ENCODE measurements around the gene GNB2.

Gene GNB2

DNA sequence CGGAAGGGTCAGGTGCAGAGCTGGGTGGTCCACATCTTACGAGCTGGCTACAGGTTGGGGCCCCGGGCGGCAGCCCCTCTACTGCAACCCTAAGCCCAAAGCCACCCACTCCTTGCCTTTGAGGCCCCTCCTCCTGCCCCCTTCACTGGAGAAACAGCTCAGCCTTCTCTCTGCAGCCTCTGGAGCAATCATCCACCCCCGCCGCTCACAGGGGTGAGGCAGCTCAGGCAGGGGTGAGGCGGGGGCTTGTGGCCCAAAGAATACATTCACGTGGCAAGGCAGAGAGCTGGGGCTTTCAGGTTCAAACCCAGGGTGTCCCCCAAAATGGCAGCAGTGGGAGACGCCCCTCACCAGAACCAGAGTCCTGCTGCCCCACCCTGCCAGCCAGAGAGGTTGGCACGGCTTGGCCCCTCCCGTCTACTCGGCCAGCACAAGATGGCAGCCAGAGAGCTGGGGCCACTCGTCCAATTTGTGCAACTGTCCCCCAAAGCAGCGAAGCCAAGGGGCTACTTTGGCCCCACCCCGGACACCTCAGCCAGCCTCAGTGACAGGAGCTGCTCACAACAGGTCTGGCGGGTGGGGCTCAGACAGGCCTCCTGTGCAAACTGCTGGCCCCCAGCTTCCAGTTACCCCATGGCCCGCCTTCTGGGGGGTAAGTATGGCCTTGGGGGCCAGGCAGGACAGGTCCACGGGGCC is 7.2 kb downstream of the GNB2 start:
- peak; percentile 40 for FAIRE-seq
- no peak for DNase-seq (ENCODE audit: low spot score)

DNA sequence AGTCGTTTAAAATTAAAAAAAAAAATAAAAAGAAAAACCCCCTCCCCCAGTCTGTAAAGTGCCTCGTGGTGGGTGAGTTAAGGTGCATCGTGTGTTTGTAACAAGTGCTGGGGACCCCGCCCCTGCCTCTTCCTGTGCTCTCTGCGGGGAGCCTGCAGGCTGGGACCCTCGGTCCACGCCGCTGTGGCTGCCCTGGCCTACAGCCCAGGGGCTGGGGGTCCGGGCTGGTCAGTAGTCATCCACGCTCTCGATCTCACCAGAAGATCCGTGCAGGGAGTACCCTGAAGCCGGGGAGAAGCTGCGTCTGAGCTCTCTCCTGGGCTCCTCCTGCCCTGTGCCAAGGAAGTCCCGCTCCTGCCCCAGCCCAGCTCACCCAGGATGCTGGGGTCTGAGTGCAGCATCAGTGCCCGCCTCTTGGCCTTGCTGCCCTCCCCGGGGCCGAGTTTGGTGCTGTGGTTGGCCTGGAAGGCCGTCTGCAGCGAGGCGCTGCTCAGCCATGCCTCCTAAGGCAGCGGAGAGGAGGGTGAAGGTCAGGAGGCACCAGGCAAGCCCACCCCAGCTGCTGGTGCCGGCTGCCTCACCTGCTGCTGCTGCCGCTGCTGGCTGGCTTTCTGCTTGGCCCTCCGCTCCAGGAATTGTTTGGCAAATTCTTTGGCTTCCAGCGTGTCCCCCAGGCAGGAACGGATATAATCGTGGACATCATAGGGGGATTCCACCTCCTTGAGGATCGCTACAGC is 8.1 kb downstream of the GNB2 start:
- FAIRE-seq (no peak), DNase-seq (ENCODE audit: low spot score) (no peak)

DNA sequence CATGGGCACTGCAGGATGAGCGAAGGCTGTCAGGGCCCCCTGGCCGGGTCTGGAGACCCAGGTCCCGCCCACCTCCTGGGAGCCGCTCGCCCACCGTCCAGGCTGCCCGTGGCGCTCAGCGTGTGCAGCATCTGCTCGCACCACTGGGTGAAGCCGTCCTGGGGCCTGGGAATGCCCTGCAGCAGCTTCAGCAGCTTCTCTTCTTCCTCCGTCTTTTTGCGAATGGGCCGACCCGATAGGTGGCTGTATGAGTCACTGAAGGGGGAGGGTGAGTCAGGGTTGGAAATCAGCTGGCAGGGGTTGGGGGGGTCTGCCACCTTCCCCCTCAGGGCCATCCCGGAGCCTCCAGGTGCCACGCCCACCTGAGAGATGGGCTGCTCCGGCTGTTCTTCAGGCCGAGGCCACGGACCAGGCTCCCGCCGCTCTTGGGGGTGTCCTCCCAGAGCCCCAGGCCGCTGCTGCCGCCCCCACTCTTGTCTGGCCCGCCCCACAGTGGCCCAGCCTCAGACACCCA is 8.7 kb downstream of the GNB2 start:
- FAIRE-seq (no peak), DNase-seq (ENCODE audit: low spot score) (no peak)

DNA sequence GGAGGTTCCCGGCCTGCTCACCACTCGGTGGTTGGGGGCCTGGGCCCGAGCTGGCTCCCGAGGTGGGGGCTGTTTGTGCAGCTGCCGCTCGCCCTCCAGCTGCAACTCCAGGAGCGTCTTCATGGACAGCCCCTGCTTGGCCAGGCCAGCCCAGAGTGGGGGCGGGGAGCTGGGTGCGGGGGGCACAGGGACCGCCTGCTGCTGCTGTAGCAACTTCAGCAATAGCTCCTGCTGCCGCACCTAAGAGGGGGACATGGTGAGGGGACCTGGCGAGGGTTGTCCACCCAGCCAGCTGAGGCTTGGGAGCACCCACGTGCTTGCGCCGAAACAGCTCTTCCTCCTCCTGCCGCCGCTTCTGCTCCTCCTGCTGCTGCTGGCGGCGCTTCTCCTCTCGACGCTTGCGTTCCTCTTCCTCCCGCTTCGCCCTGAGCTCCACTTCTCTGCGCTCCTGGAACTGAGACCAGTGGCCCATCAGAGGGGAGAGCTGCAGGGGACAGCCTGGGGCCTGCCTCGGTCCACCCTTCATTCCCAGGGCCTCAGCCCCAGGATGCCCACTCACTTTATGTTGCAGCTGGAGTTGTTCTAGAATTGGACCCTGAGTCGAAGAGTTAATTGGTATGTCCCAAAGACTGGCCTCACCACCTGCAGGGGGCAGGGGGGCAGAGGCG is 9.6 kb downstream of the GNB2 start:
- FAIRE-seq = no peak
- no peak for DNase-seq (ENCODE audit: low spot score)

DNA sequence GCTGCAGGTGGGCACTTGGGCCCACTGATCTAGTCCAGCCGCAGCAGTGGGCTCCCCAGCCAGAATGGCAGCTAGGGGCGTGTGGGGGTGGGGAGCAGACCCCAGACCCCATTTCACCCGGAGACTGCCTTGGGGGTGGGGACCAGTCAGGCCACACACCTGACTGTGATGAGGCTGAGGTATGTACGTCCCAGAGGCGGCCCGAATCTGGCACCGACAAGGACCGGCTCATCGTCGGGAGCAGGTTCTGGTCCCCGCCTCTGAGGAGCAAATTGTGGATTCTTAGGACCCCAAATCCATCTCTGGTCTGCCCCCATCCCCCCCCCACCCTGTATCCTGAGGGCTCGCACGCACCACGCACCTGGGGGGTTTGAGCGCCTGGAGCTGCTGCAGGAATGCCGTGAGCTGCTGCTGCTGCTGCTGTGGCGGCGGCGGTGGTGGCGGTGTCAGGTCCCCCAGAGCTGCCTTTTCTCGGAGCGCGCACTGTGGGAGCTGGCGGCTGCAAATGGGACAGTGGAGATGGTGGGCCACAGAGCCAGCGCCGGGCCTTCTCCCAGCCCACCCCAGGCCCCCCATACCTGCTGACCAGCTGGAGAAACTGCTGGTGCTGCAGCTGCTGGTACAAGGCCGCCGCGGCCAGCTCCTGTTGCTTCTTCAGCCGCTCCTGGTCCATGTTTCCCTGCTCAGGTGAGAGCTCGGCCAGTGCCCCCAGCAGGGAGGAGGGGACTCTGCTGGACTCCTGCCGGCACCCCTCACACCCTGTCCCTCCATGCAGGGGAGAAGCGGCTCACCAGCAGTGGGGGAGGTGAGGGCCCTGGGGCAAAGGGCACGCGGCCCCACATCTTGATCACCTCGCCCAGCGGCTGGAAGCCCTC is 10.4 kb downstream of the GNB2 start:
- DNase-seq (ENCODE audit: low spot score) (no peak), FAIRE-seq (no peak)

DNA sequence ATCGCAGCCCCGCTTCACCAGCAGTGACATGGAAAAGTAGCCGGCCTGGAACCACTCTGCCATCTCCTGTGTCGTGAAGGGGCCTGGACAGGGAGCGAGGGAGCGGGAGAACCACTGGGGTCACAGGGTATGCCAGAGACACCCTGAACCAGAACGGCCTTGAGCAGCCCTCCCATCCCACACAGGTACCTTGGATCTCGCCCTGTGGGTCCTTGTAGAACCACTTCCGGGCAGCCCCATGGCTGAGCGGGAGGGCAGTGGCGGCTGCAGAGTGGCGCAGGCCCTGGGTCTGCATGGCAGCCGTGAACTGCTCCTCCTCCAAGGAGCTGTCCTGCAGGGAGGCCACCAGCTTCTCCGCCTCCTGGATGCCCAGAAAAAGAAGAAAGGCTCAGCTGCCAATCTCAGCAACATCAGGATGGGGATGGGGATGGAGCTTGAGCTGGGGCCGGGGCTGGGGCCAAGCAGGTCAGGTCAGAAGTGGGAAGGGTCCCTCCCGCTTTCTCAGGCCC is 11.0 kb downstream of the GNB2 start:
- FAIRE-seq (no peak), DNase-seq (ENCODE audit: low spot score) (no peak)

DNA sequence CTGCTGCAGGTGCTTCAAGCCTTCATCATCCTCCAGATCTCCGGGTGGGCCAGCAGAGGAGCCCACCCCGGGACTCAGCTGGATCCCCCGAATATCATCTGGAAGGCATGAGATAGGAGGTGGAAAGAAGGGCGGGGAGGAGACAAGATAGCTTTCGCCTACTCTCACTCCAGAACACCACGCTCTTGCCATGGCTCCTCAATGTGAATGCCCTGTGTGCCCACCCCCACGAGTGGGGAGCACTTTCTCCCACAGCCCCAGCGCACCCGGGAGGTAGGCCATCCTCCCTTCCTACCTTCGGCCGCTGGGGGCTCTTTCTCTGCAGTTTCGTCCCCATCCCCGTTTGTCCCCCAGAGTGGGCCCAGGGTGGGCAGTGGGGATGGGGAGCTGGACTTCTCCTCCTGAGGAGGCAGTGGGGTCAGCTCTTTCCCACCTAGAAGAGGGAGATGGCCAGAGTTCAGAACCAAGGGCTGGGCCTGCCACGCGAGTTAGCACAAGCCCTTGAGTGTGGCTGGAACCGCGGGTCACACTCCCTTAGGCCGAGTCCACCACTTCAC is 11.6 kb downstream of the GNB2 start:
- DNase-seq (ENCODE audit: low spot score) (no peak), FAIRE-seq (no peak)

DNA sequence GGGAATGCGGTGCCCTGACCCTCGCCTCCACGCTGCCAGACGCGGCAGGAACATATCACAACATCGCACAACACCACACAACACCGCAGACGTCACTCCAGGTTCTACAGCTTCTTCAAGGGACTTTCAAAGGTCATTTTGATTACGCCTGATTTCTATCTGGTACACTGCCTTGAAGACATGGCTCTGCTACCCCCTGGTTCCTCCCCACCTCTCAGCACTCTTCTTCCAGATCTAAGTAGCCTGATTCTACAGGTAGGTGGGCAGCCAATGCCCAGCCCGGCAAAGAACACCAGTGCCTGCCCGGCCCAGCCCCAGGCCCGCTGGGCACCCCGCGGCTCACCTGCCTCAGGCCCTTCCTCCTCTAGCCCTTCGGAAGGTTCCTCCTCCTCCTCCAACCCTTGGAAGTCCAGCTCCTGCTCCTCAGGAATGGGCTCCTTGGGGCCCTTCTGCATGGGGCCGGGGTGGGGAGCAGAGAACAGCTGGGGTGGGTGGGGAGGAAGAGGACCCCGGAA is 12.1 kb downstream of the GNB2 start:
- DNase-seq (ENCODE audit: low spot score) (no peak), FAIRE-seq (no peak)

DNA sequence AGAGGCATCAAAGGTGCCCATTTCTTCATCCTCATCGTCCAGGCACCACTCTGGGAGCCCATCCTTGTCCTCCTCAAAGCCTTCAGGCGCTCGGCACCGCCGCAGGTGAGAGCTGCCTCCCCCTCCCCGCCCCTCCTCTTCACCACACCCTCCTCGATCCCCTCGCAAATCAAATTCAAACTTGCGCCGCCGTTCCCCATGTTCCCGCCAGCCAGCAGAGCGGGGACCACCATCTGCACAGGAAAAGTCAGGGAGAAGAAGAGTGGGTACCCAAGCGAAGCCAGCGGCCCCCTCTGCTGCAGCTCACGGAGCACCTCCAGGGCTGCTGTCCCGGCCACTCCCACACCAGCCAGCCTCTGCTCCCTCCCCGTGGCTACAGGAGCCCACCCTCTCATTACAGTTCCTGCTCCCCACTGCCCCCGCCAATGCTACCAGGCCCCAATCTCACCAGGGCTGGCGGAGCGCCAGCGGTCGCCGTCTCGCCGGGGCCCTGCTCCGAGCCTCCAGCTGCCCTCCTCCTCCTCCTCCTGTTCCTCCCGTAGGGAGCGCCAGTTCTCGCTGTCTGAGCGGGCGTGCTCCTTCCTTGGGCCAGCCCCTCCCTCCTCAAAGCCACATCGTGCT is 12.8 kb downstream of the GNB2 start:
- DNase-seq (ENCODE audit: low spot score) (no peak), FAIRE-seq (no peak)

DNA sequence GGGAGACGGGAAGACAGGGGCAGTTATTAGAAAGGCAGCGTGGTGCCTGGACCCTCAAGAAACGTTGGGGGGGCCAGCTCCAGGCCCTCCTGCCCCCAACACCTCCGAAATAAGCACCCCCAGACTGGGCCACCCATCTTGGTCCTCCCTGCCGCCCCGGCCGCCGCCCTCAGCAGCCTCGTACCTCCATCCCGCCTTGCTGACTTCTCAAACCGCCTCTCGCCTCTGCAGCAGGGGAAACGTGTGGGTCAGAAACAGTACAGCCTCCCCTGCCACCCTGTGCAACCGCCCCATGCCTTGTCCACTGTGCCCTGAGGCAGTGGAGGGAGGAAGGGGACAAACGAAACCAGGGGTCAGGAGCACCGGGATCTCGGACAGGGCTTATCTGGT is 13.3 kb downstream of the GNB2 start:
- FAIRE-seq (no peak), DNase-seq (ENCODE audit: low spot score) (no peak)

DNA sequence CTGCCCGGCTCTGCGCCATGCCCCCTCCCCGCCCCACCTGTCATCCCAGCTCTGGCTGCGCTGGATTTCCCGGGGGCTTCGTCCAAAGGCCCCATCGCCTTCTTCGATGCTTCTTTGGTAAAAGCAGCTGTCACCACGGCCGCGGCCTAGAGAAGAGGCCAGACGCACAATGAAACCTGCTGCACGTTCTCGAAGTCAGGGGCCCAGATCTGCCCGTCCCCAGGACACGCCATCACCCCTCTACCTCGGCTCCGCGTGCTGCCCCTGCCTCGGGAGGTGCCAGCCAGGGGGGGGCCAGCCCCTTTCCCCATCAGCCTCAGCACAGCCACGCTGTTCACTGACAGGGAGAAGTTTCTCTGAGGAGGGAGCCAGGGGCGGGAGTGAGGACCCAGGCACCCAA is 13.7 kb downstream of the GNB2 start:
- no peak for FAIRE-seq

DNA sequence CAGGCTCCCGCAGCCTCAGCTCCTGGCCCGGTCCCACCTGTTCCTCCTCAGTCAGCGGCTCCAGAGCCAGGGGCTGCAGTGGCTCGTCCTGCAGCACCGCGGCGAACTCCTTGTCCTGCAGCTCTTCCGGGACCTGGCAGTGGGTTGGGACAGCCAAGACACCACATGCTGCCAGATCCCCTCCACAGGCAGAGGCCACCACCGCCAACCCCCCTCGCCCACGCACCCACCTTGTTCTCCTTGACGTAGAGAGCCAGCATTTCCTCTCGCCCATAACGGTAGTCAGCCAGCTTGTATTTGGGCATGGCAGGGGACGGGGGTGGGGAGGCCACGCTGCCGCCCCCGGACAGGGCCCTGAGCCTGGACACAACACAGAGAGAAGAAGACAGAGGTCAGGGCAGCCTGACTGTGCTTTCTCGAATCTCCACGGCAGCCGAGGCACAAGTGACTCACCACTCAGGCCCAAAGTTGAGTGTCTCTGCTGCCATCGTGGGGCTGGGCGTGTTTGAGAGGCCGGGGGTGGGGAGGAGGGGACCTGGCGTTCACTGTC is 14.3 kb downstream of the GNB2 start:
- DNase-seq (ENCODE audit: low spot score) (no peak), FAIRE-seq (peak; percentile 17)

More for the DNA sequence above, 13.7 kb downstream of the GNB2 start:
- no peak for DNase-seq (ENCODE audit: low spot score)

DNA sequence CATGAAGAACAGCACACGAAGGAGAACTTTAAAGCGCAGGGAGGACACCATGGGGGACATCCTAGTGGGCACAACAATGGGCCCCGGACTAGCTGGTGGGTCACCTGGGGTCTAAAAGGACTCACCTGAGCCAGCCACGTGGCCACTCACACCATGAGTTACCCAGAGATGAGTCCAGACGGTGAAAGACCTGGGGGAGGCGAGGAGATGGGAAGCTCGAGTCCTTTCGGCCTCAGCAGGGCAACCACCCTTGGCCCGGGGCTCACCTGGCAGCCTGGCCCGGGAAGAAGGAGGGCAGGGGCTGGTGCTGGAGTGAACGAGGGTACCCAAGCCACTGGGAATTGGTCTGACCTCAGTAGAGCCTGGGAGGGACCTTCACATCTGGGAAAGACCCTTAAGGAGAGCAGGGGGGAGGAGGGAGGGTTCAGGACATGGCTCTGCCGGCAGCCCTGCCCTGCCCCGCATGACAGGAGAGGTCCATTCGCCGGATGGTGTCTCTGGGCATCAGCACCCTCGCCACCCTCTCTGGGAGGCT is 14.9 kb downstream of the GNB2 start:
- FAIRE-seq = no peak

DNA sequence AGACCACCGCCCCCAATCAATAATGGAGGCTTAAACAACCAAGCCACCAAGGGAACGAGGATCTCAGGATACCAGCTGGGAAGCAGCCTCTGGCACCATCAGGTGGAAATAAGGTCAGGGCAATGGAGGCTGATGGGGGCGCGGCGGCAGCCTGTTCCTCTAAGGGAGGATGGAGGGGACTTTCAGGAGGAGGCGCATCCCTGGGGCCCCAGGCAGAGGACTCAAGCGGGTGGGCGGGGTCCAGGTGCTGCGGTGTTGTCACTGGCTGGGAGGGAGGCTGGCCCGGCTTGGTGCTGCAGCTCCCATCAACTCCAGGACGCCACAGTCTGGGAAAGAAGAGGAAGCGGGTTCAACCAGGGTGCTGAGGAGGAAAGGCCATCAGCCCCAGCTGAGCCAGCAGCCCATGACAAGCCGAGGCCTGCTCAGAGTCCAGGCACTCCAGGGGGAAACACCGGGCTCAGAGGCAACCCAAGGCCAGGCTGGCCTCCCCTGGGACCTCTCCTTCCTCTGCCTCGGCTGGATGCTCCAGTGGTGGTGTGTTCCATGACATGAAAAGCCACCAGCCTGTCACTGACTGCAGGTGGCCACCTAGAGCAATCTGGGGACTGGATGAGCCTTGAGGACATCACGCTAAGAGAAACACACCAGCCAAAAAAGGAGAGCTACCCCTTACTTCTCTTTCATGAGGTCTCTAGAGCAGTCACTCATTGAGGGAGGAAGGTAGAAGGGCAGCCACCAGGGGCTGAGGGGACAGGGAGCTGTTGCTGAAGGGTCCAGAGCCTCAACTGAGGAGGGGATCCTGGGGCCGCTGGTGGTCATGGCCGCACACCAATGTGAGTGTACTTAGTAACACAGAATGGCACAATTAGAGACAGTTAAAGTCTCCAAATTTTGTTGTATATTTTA is 15.9 kb downstream of the GNB2 start:
- FAIRE-seq = no peak

More for the DNA sequence above, 14.9 kb downstream of the GNB2 start:
- DNase-seq (ENCODE audit: low spot score) = no peak

DNA sequence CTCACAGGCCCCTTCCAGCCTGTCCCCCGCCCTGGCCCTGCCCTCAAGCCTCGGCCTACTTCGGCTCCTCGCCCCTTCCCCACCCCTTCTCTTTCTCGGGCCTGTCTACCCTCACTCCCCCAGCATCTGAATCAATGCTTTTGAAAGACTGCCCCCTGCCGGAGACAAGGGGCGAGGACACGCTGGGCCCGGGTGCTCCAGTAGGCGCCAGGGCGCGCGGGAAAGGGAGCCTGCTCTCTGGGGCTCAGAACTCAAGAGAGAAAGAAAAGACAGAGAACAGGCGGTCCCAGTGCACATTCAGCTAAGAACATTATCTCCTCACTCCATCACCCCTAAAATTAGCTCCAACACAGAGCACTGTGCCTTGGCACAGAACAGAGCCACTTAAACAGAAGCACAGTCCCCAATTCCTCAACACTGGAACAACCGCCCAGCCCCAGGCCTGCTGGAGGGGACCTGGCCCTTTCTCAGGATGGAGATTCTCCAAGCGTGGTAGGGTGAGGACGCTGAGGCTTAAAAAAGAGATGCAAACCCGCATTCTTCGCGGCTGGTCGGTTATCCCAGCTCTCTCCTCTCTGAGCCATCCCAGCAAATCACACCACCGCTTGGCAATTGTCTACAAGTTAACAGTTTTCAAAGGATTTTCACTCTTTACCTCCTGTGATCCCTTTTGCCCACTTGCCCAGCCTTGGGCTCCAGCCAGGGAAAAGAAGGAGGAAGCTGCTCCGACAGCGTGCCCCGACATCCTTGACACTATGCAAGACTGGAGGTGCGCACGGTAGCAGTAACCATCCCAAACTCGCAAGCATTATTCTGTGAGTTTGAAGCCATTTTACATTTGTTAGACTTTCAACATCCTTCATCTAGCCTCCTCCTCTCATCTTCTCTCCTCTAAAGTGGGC is 18.4 kb downstream of the GNB2 start:
- DNase-seq (ENCODE audit: low spot score) (peak; percentile 90), FAIRE-seq (peak; percentile 75)

More for the DNA sequence above, 15.9 kb downstream of the GNB2 start:
- no peak for DNase-seq (ENCODE audit: low spot score)

DNA sequence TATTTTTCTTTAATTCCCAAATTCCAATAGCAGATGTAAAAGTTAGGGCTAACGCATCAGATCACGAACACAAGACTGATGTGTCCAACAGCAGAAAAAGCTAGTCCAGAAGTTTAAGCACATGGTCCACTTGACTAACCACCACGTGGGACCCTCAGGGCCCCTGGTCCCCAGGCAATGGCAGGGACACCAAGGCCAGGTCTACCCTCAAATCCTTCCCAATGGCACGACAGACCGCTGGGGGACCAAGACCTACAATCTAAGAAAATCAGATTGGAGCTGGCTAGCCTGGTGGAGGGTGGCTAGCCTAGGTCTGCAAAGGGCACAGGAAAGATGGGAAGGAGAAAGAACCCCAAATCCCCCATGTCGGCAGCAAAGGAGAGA is 19.0 kb downstream of the GNB2 start:
- no peak for DNase-seq (ENCODE audit: low spot score)
- FAIRE-seq = peak; percentile 56

DNA sequence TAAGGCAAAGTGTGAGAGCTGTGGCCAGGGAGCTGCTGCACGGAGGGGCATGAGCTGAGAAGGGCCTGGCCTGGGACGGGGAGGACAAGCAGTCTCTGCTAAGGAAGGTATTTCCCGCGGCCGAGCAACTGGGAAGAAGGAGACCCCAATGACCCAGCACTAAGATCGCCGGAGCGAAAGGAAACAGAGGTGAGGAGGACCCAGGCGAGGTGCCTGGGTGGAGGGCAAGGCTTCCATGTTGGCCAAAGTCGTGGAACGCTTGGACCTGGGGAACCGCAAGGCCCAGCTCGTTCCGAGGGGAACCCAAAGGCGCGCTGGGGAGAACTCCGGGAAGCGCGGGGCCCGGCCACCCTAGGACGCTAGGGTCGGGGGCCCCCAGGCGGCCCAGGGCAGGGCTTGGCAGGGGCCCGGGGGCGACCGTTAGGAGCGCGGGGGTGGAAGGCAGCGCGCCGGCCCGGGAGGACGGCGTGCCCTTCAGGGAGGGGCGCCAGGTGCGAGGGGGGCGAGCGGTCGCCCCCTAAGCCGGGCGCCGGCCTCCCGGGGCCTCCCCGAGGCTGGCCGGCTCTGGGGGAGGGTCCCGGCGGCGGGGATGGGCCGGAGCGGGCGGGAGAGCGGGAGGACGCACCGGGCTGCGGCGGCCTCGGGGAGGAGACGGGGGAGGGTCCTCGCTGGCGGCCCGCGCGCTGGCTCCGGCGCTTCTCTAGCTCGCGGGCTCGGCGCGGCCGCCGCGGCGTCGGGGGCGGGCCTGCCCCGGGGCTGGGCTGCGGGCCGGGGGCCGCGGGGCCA is 20.0 kb downstream of the GNB2 start:
- FAIRE-seq (no peak), DNase-seq (ENCODE audit: low spot score) (peak; percentile 68)
